ENCODE measurements around the gene SUGP1. TPM values are rescaled to one million over a fixed set of nuclear protein-coding genes. Genes with fewer than 3 reads are reported as not detected.

Gene SUGP1
- total RNA-seq, 1 experiment from 2014 or later, result 73.8 TPM

- DNase-seq (ENCODE audit: low spot score), result no peak
- CTCF ChIA-PET, result no interaction called here
- Histone ChIP-seq H3K4me3 (ENCODE audit: low read depth, low read length, poor library complexity, severe bottlenecking) (no peak overlapping the region), H3K27ac (ENCODE audit: low read depth, low read length, poor library complexity, severe bottlenecking) (no peak overlapping the region), H3K36me3 (ENCODE audit: insufficient read depth, low read length, poor library complexity, severe bottlenecking) (peaks cover 53% of the 10 kb centered on the region), H3K9me3 (ENCODE audit: low read depth, low read length, poor library complexity, severe bottlenecking) (no peaks in the 10 kb centered on the region), H3K4me1 (ENCODE audit: insufficient read depth, low read length, poor library complexity, severe bottlenecking) (no peaks in the 10 kb centered on the region), H3K27me3 (replicated peaks; ENCODE audit: insufficient read depth, low read depth, low read length, poor library complexity) (no peaks in the 10 kb centered on the region)
- no TSS peak for BruUV-seq (replicated peaks)
- POLR2A ChIA-PET (ENCODE audit: low non-redundant PET), result no interaction called here
- intact Hi-C loops (cut with micrococcal nuclease; ENCODE audit: unreplicated experiment), result no loop called here
- no peak for TF ChIP-seq EZH2 (IDR thresholded peaks at IDR 0.05; ENCODE audit: borderline replicate concordance, low read depth, low read length, poor library complexity, severe bottlenecking)
- no peak for TF ChIP-seq CTCF (conservative IDR thresholded peaks at IDR 0.05; ENCODE audit: low read depth, low read length)
Observed at GRCh38 chr19:19349365-19349764, 29.1 kb upstream of the SUGP1 start.

GRCh38 chr19:19348266-19348665, 28.0 kb upstream of the SUGP1 start:
- no peak for DNase-seq (ENCODE audit: low spot score)
- Histone ChIP-seq H3K4me1 (ENCODE audit: insufficient read depth, low read length, poor library complexity, severe bottlenecking) (no peaks in the 10 kb centered on the region), H3K36me3 (ENCODE audit: insufficient read depth, low read length, poor library complexity, severe bottlenecking) (peaks cover 50% of the 10 kb centered on the region), H3K27me3 (replicated peaks; ENCODE audit: insufficient read depth, low read depth, low read length, poor library complexity) (no peaks in the 10 kb centered on the region), H3K27ac (ENCODE audit: low read depth, low read length, poor library complexity, severe bottlenecking) (no peak overlapping the region), H3K9me3 (ENCODE audit: low read depth, low read length, poor library complexity, severe bottlenecking) (no peaks in the 10 kb centered on the region), H3K4me3 (ENCODE audit: low read depth, low read length, poor library complexity, severe bottlenecking) (no peak overlapping the region)
- intact Hi-C loops (cut with micrococcal nuclease; ENCODE audit: unreplicated experiment), result no loop called here
- ChIA-PET CTCF (no interaction called here), POLR2A (ENCODE audit: low non-redundant PET) (no interaction called here)
- BruUV-seq (replicated peaks), result no TSS peak
- TF ChIP-seq CTCF (conservative IDR thresholded peaks at IDR 0.05; ENCODE audit: low read depth, low read length) (no peak), EZH2 (IDR thresholded peaks at IDR 0.05; ENCODE audit: borderline replicate concordance, low read depth, low read length, poor library complexity, severe bottlenecking) (no peak)

GRCh38 chr19:19347401-19348110, 27.2 kb upstream of the SUGP1 start:
- H3K27ac ChIP-seq (ENCODE audit: low read depth, low read length, poor library complexity, severe bottlenecking), result no peak overlapping the region
- no peak for DNase-seq (ENCODE audit: low spot score)
- ChIA-PET POLR2A (ENCODE audit: low non-redundant PET) (no interaction called here), CTCF (no interaction called here)
- no peak overlapping the region for H3K4me3 ChIP-seq (ENCODE audit: low read depth, low read length, poor library complexity, severe bottlenecking)
- intact Hi-C loops (cut with micrococcal nuclease; ENCODE audit: unreplicated experiment), result no loop called here
- H3K4me1 ChIP-seq (ENCODE audit: insufficient read depth, low read length, poor library complexity, severe bottlenecking), result no peaks in the 10 kb centered on the region
- no TSS peak for BruUV-seq (replicated peaks)
- H3K36me3 ChIP-seq (ENCODE audit: insufficient read depth, low read length, poor library complexity, severe bottlenecking), result peaks cover 52% of the 10 kb centered on the region
- no peaks in the 10 kb centered on the region for H3K27me3 ChIP-seq (replicated peaks; ENCODE audit: insufficient read depth, low read depth, low read length, poor library complexity)
- no peak for TF ChIP-seq CTCF (conservative IDR thresholded peaks at IDR 0.05; ENCODE audit: low read depth, low read length)
- TF ChIP-seq EZH2 (IDR thresholded peaks at IDR 0.05; ENCODE audit: borderline replicate concordance, low read depth, low read length, poor library complexity, severe bottlenecking), result no peak
- H3K9me3 ChIP-seq (ENCODE audit: low read depth, low read length, poor library complexity, severe bottlenecking), result no peaks in the 10 kb centered on the region
